Fibroblast of lung (primary cell): ENCODE measurements around the gene GPATCH1. TPM values are rescaled to one million over a fixed set of nuclear protein-coding genes. Genes with fewer than 3 reads are reported as not detected.
"Not testable (repeated sequence)": the region's sequence is repeated elsewhere in the genome, so short reads cannot be mapped to it uniquely, and the experiment has no call there.

Experiments used
- DNase-seq, 2 donors: peaks; one replicate each; pipeline versions ENCODE4 v3.0.0 to v3.0.0-alpha.2; 2010; ENCODE audit warnings: low read depth in 2 of 2
- H2AFZ ChIP-seq: 2 replicates; pipeline ENCODE4 v1.5.1; 2012; ENCODE audit warnings: low read length, control low read depth, inconsistent platforms
- H3K27ac ChIP-seq: 2 replicates; pipeline ENCODE4 v1.5.1; 2011; ENCODE audit warnings: low read length, control low read depth; ENCODE audit not compliant: insufficient read depth
- H3K27me3 ChIP-seq: 2 replicates; pipeline ENCODE4 v1.5.1; 2011; ENCODE audit warnings: mild to moderate bottlenecking, low read length; ENCODE audit not compliant: control insufficient read depth, insufficient read depth
- H3K36me3 ChIP-seq: 2 replicates; pipeline ENCODE4 v1.5.1; 2011; ENCODE audit warnings: low read length; ENCODE audit not compliant: control insufficient read depth, insufficient read depth
- H3K4me1 ChIP-seq: 2 replicates; pipeline ENCODE4 v1.5.1; 2011; ENCODE audit warnings: low read length; ENCODE audit not compliant: control insufficient read depth, insufficient read depth; ENCODE audit errors: extremely low read depth
- H3K4me2 ChIP-seq: 2 replicates; pipeline ENCODE4 v1.5.1; 2011; ENCODE audit warnings: low read length, control low read depth; ENCODE audit not compliant: insufficient read depth; ENCODE audit errors: extremely low read depth
- H3K4me3 ChIP-seq, 4 experiments: fragments of 200-600 bp in 1 of 4; sonication (generic) in 1 of 4; replicated peaks in 1 of 4; 2 replicates each; pipeline ENCODE4 v1.5.1; 2011 to 2016; ENCODE audit warnings: low read length in 4 of 4, low read depth in 3 of 4, mild to moderate bottlenecking in 3 of 4, control low read depth in 2 of 4, inconsistent platforms in 1 of 4, mixed read lengths in 1 of 4; ENCODE audit not compliant: insufficient read depth in 1 of 4; ENCODE audit errors: control extremely low read depth in 1 of 4
- H3K79me2 ChIP-seq: 2 replicates; pipeline ENCODE4 v1.5.1; 2012; ENCODE audit warnings: mild to moderate bottlenecking, low read length, inconsistent platforms; ENCODE audit not compliant: control insufficient read depth, insufficient read depth
- H3K9ac ChIP-seq: 2 replicates; pipeline ENCODE4 v1.5.1; 2011; ENCODE audit warnings: mild to moderate bottlenecking, low read length, control low read depth; ENCODE audit not compliant: insufficient read depth
- H3K9me3 ChIP-seq: 2 replicates; pipeline ENCODE4 v1.5.1; 2012; ENCODE audit warnings: low read depth, low read length; ENCODE audit not compliant: control insufficient read depth, insufficient read depth
- H4K20me1 ChIP-seq: 2 replicates; pipeline ENCODE4 v1.5.1; 2011; ENCODE audit warnings: low read length; ENCODE audit not compliant: control insufficient read depth, insufficient read depth; ENCODE audit errors: extremely low read depth
- EZH2 ChIP-seq: IDR thresholded peaks from 2 replicates; pipeline ENCODE4 v1.5.1; 2012; ENCODE audit warnings: low read length, control low read depth, mild to moderate bottlenecking; ENCODE audit errors: missing control alignments
- polyA plus RNA-seq, 2 donors: library from polyadenylated mRNA; depleted of rRNA in 1 of 2; stranded (reverse) in 1 of 2; unstranded in 1 of 2; fragments of >200 nt; gene quantifications; 2 replicates each; pipeline ENCODE4 v1.2.1, GENCODE V29; 2011 to 2012; ENCODE audit warnings: missing spikeins in 1 of 2
- total RNA-seq: library from RNA; depleted of rRNA; stranded (reverse); fragments of >200 nt; gene quantifications from 2 replicates; pipeline ENCODE4 v1.2.1, GENCODE V29; 2014
- TF ChIP-seq, protein P1 (sequence below), 2 donors: IDR thresholded peaks in 1 of 2; conservative IDR thresholded peaks in 1 of 2; 1 replicate in 1 of 2; 2 replicates in 1 of 2; pipeline ENCODE4 v1.5.1; 2011 to 2012; ENCODE audit warnings: low read length in 2 of 2, control low read depth in 1 of 2, inconsistent platforms in 1 of 2, low read depth in 1 of 2, mild to moderate bottlenecking in 1 of 2

Gene GPATCH1
- total and polyA plus RNA-seq, 2 donors (not counting 1 experiment from before 2014, with no cell fraction given) = 5.6 to 6.3 TPM

DNA sequence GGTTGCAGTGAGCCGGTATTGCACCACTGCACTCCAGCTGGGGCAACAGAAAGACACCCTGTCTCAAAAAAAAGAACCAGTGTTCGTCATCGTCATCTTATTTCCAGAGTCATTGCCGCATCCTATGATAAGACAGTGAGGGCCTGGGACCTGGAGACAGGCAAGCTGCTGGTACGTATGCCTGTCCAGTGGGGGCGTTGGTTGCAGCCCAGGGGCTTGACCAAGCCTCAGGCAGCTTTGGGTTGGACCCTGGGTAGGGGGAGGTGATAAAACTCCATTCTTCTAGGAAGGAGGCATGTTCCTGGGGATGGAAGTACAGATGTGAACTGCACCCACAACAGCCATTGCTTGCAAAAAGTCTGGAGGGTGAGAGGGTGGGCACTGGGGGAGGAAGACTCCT lies 66.6 kb downstream of the GPATCH1 start:
- Histone ChIP-seq H3K27me3 (no peaks in the 10 kb centered on the region), H3K9ac (no peak overlapping the region), H3K4me1 (no peaks in the 10 kb centered on the region), H3K36me3 (no peaks in the 10 kb centered on the region), H3K27ac (no peak overlapping the region), H4K20me1 (no peaks in the 10 kb centered on the region), H2AFZ (no peak overlapping the region), H3K9me3 (no peaks in the 10 kb centered on the region), H3K4me2 (no peak overlapping the region), H3K79me2 (no peaks in the 10 kb centered on the region), H3K4me3 (no peak overlapping the region)
- TF ChIP-seq EZH2 = no peak
- TF ChIP-seq, protein P1, sequence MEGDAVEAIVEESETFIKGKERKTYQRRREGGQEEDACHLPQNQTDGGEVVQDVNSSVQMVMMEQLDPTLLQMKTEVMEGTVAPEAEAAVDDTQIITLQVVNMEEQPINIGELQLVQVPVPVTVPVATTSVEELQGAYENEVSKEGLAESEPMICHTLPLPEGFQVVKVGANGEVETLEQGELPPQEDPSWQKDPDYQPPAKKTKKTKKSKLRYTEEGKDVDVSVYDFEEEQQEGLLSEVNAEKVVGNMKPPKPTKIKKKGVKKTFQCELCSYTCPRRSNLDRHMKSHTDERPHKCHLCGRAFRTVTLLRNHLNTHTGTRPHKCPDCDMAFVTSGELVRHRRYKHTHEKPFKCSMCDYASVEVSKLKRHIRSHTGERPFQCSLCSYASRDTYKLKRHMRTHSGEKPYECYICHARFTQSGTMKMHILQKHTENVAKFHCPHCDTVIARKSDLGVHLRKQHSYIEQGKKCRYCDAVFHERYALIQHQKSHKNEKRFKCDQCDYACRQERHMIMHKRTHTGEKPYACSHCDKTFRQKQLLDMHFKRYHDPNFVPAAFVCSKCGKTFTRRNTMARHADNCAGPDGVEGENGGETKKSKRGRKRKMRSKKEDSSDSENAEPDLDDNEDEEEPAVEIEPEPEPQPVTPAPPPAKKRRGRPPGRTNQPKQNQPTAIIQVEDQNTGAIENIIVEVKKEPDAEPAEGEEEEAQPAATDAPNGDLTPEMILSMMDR (conservative IDR thresholded peaks at IDR 0.05 in 1 of 2, IDR thresholded peaks at IDR 0.05 in 1 of 2; ENCODE audit: low read depth in 1 of 2, low read length in 2 of 2) = no peak
- DNase-seq = no peak

DNA sequence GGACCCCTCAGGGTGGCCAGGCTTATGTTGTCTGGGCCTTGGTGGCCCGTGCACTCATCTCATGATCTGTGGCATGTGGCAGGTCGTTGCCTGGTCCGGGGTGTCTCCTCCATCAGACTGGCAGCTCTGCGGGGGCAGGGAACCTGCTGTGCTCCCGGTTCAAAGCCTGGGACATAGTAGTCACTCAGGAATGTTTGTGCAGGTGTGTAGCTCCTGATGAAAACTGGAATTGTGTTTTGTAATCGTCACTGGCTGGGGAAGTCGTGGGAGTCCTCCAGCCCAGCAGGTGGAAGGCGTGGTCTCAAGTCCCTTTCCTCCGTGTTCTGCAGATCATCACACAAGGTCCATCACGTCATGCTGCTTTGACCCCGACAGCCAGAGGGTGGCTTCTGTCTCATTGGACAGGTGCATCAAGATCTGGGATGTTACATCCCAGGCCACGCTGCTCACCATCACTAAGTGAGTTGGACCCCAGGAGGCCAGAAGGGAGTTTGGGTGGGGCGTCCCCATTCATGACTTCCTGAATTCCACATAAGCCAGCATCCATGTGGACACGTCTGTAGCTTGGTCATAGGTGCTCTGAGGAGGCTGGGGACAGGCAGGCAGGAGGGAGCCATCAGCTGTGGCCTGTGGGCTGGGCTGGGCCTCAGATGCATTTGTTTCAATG lies 70.0 kb downstream of the GPATCH1 start:
- no peaks in the 10 kb centered on the region for H3K79me2 ChIP-seq
- H3K9me3 ChIP-seq = no peaks in the 10 kb centered on the region
- TF ChIP-seq, protein P1 (conservative IDR thresholded peaks at IDR 0.05 in 1 of 2, IDR thresholded peaks at IDR 0.05 in 1 of 2; ENCODE audit: low read depth in 1 of 2, low read length in 2 of 2) = no peak
- no peaks in the 10 kb centered on the region for H3K36me3 ChIP-seq
- no peaks in the 10 kb centered on the region for H3K4me1 ChIP-seq
- no peak overlapping the region for H3K27ac ChIP-seq
- no peaks in the 10 kb centered on the region for H4K20me1 ChIP-seq
- DNase-seq = no peak
- no peak overlapping the region for H3K4me3 ChIP-seq
- H2AFZ ChIP-seq = no peak overlapping the region
- H3K4me2 ChIP-seq = no peak overlapping the region
- no peaks in the 10 kb centered on the region for H3K27me3 ChIP-seq
- H3K9ac ChIP-seq = no peak overlapping the region

- Histone ChIP-seq H3K9ac (no peak overlapping the region), H3K79me2 (no peaks in the 10 kb centered on the region), H2AFZ (no peak overlapping the region), H3K9me3 (no peaks in the 10 kb centered on the region), H3K4me3 (no peak overlapping the region), H3K36me3 (no peaks in the 10 kb centered on the region), H3K4me1 (no peaks in the 10 kb centered on the region), H3K27me3 (no peaks in the 10 kb centered on the region), H4K20me1 (no peaks in the 10 kb centered on the region), H3K4me2 (no peak overlapping the region), H3K27ac (no peak overlapping the region)
- TF ChIP-seq, protein P1 (conservative IDR thresholded peaks at IDR 0.05 in 1 of 2, IDR thresholded peaks at IDR 0.05 in 1 of 2; ENCODE audit: low read depth in 1 of 2, low read length in 2 of 2) = no peak
- no peak for TF ChIP-seq EZH2
- peak in 1 of 2 donors; percentile 76 for DNase-seq
These were observed 71.2 kb downstream of the GPATCH1 start for GRCh38 chr19:33152176-33152575.

- H4K20me1 ChIP-seq, H3K36me3 ChIP-seq, H3K4me3 ChIP-seq, DNase-seq, H3K9ac ChIP-seq, H3K4me1 ChIP-seq, H3K9me3 ChIP-seq, H2AFZ ChIP-seq, H3K4me2 ChIP-seq, H3K79me2 ChIP-seq, H3K27ac ChIP-seq, H3K27me3 ChIP-seq: not testable (repeated sequence)
These were observed 71.6 kb downstream of the GPATCH1 start for GRCh38 chr19:33152625-33153024.

DNA sequence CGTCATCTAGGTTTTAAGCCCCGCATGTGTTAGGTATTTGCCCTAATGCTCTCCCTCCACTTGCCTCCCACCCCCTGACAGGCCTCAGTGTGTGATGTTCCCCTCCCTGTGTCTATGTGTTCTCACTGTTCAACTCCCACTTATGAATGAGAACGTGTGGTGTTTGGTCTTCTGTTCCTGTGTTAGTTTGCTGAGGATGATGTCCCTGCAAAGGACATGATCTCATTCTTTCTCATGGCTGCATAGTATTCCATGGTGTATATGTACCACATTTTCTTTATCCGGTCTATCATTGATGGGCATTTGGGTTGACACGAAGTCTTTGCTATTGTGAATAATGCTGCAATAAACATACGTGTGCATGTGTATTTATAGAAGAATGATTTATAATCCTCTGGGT lies 73.3 kb downstream of the GPATCH1 start:
- H3K4me1 ChIP-seq, DNase-seq, H2AFZ ChIP-seq, H3K4me3 ChIP-seq, H4K20me1 ChIP-seq, H3K27ac ChIP-seq, H3K9ac ChIP-seq, H3K27me3 ChIP-seq, H3K9me3 ChIP-seq, H3K4me2 ChIP-seq, H3K79me2 ChIP-seq, H3K36me3 ChIP-seq: not testable (repeated sequence)
